Activated B cell treated with CpG ODN at 0.5 μM for 24 hours (primary cell): ENCODE results near the gene SYT6. TPM values are rescaled to one million over a fixed set of nuclear protein-coding genes. Genes with fewer than 3 reads are reported as not detected.

ENCODE experiments used
- ATAC-seq: fragments of 200-7000 bp; cut with Tn5 transposase; one replicate; pipeline ENCODE4 v1.10.0; 2021; ENCODE audit warnings: low read depth, mild to moderate bottlenecking, moderate library complexity
- CTCF ChIA-PET: fragments of 350-600 bp; sonication (Branson Sonifier 250); formaldehyde crosslinking; loops from one replicate; lab custom pipeline; 2021; ENCODE audit warnings: antibody characterized with exemption; lab: Charles Lee
- POLR2A ChIA-PET: fragments of 350-600 bp; sonication (Branson Sonifier 250); formaldehyde crosslinking; loops from one replicate; lab custom pipeline; 2021; ENCODE audit warnings: antibody characterized with exemption; lab: Charles Lee
- DNase-seq: peaks from one replicate; pipeline ENCODE4 v3.0.0; 2022
- H3K27ac Mint-ChIP-seq: one replicate; pipeline ENCODE4 v1.8.0; 2020; ENCODE audit warnings: mixed read lengths
- H3K27me3 Mint-ChIP-seq: one replicate; pipeline ENCODE4 v1.8.0; 2021; ENCODE audit warnings: mixed read lengths
- H3K36me3 Mint-ChIP-seq: one replicate; pipeline ENCODE4 v1.8.0; 2021; ENCODE audit warnings: low read depth, mixed read lengths
- H3K4me1 Mint-ChIP-seq: one replicate; pipeline ENCODE4 v1.8.0; 2021; ENCODE audit warnings: mixed read lengths
- H3K4me3 Mint-ChIP-seq: one replicate; pipeline ENCODE4 v1.8.0; 2020; ENCODE audit warnings: mild to moderate bottlenecking, mixed read lengths
- H3K9me3 Mint-ChIP-seq: one replicate; pipeline ENCODE4 v1.8.0; 2020; ENCODE audit warnings: mixed read lengths
- intact Hi-C: fragments of 100-400 bp; cut with micrococcal nuclease; formaldehyde crosslinking; loops from one replicate; pipeline ENCODE4 v1.15.1; 2024
- total RNA-seq: library from RNA; stranded (reverse); gene quantifications from 2 replicates; pipeline ENCODE4 v1.2.3, GENCODE V29; 2022
- TF ChIP-seq, protein P1 (sequence below): fragments of 200-600 bp; IDR thresholded peaks from one replicate; pipeline ENCODE4 v1.8.0; 2022; ENCODE audit warnings: antibody characterized with exemption, mild to moderate bottlenecking

SYT6 gene
- total RNA-seq, 1 donor from 2014 or later: not detected

DNA sequence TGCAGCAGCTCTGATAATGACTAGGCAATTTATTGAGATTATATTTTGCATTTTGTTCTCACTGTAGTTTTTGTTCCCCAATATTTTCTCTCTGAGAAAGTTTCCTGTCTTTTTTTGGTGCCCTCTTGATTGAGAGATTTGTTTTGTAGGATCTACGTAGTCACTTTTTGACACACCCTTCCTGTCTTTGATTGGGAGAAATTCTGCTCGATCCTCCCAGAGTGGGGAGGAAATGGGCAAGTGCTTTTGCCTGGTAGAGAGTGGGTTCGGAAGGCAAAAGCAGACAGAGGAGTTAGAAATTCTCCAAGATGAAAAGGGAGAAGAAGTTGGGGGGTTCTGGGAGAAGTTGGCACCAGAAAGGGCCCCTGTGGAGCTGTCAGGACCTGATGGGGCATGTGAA lies 42.1 kb upstream of the SYT6 start:
- H3K4me1 Mint-ChIP-seq: no peaks in the 10 kb centered on the region
- H3K27ac Mint-ChIP-seq: no peak overlapping the region
- no peak overlapping the region for H3K4me3 Mint-ChIP-seq
- CTCF ChIA-PET: no interaction called here
- TF ChIP-seq, protein P1, sequence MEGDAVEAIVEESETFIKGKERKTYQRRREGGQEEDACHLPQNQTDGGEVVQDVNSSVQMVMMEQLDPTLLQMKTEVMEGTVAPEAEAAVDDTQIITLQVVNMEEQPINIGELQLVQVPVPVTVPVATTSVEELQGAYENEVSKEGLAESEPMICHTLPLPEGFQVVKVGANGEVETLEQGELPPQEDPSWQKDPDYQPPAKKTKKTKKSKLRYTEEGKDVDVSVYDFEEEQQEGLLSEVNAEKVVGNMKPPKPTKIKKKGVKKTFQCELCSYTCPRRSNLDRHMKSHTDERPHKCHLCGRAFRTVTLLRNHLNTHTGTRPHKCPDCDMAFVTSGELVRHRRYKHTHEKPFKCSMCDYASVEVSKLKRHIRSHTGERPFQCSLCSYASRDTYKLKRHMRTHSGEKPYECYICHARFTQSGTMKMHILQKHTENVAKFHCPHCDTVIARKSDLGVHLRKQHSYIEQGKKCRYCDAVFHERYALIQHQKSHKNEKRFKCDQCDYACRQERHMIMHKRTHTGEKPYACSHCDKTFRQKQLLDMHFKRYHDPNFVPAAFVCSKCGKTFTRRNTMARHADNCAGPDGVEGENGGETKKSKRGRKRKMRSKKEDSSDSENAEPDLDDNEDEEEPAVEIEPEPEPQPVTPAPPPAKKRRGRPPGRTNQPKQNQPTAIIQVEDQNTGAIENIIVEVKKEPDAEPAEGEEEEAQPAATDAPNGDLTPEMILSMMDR: no peak
- intact Hi-C loops: no loop called here
- peaks cover 44% of the 10 kb centered on the region for H3K27me3 Mint-ChIP-seq
- POLR2A ChIA-PET: no interaction called here
- no peaks in the 10 kb centered on the region for H3K36me3 Mint-ChIP-seq
- ATAC-seq: no peak
- peaks cover 2% of the 10 kb centered on the region for H3K9me3 Mint-ChIP-seq
- no peak for DNase-seq

DNA sequence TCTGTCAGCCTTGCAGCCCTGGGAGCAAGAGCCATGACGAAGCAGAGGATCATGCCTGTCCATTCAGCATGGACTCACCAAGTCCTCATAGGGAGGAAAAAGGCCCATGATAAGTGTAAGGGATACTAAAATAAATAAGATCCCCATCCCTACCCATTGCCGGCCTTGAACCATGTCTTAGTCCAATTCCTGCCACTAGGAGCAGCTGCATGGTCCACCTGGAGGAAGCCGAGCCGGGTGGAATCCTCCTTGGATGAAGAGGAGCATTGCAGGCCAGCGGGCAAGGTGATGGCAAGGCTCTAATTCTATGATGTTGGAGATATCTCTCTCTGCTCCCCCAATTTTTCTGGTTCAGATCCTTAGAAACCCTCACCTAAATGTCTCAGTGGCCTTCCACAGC lies 38.7 kb upstream of the SYT6 start:
- POLR2A ChIA-PET: no interaction called here
- Mint-ChIP-seq H3K27ac (no peak overlapping the region), H3K36me3 (no peaks in the 10 kb centered on the region), H3K27me3 (peaks cover 45% of the 10 kb centered on the region), H3K4me1 (no peaks in the 10 kb centered on the region), H3K9me3 (peaks cover 2% of the 10 kb centered on the region), H3K4me3 (no peak overlapping the region)
- CTCF ChIA-PET: no interaction called here
- TF ChIP-seq, protein P1: no peak
- DNase-seq: no peak
- intact Hi-C loops: no loop called here
- ATAC-seq: no peak

DNA sequence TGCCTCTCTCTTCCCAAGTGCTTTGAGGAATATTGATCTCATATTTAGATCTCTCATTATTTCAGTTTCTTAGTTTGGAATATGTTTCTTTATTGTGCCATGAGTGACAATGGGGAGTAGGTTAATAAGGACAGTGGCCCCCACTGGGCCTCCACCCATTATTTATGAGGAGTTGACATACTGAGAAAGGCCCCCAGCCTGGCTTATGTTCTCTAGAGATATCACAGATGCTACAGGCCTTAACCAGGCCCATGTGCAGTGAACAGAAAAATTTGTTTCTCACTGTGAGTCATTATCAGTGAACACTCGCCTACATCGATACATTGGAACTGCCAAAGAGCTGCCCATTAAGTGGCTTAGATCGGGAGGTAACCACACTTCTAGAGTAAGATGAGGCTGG lies 35.7 kb upstream of the SYT6 start:
- ChIA-PET POLR2A (no interaction called here), CTCF (no interaction called here)
- Mint-ChIP-seq H3K4me1 (no peaks in the 10 kb centered on the region), H3K27ac (no peak overlapping the region), H3K36me3 (no peaks in the 10 kb centered on the region), H3K27me3 (peaks cover 23% of the 10 kb centered on the region), H3K9me3 (peaks cover 2% of the 10 kb centered on the region), H3K4me3 (no peak overlapping the region)
- no peak for ATAC-seq
- TF ChIP-seq, protein P1: no peak
- intact Hi-C loops: no loop called here
- no peak for DNase-seq

DNA sequence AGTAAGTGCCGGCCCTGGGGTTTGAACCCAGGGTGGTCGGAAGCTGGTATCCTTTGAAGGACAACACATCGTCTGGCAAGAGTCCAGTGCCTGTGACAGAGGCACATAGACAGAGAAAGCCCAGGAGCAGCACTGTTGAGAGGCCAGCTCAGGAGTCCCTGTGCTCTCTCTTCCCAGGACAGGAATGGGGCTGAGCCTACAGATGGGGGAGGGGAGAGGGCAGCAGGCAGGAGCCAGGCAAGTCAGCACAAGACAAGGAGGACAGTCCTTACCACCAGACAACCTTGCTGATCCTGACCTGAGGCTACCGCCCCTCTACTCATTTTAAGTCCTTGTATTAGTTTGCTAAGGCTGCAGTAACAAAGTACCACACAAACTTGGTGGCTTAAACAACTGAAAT lies 27.7 kb upstream of the SYT6 start:
- no peaks in the 10 kb centered on the region for H3K9me3 Mint-ChIP-seq
- intact Hi-C loops: no loop called here
- TF ChIP-seq, protein P1: no peak
- POLR2A ChIA-PET: no interaction called here
- CTCF ChIA-PET: no interaction called here
- H3K36me3 Mint-ChIP-seq: no peaks in the 10 kb centered on the region
- peaks cover 1% of the 10 kb centered on the region for H3K27me3 Mint-ChIP-seq
- ATAC-seq (no peak), DNase-seq (no peak)
- no peaks in the 10 kb centered on the region for H3K4me1 Mint-ChIP-seq
- H3K4me3 Mint-ChIP-seq: no peak overlapping the region
- H3K27ac Mint-ChIP-seq: no peak overlapping the region

DNA sequence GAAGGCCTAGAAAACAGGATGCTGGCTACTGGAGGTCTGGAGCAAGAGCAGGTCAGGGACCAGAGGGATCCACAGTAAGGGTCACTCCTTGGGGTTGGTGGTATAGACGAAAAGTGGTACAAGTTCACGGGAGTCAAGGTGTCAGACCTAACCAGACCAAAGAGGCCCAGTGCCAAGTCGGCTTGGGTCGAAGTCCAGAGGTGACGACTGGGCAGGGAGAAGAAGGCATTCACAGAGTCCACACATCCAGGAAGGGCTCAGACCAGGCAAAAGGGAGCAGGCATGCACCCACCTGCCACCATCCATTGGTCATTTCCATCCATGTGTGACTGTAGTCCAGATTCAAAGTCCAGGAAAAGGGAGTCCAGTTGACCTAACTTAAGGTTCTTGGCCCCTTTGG lies 27.1 kb upstream of the SYT6 start:
- Mint-ChIP-seq H3K27ac (no peak overlapping the region), H3K36me3 (no peaks in the 10 kb centered on the region), H3K4me3 (no peak overlapping the region), H3K27me3 (peaks cover 1% of the 10 kb centered on the region), H3K4me1 (no peaks in the 10 kb centered on the region), H3K9me3 (no peaks in the 10 kb centered on the region)
- ChIA-PET POLR2A (no interaction called here), CTCF (no interaction called here)
- intact Hi-C loops: no loop called here
- ATAC-seq: no peak
- DNase-seq: no peak
- TF ChIP-seq, protein P1: no peak
